RWPE1 (cell line): Measurements from ENCODE around the gene WDFY2.

ENCODE experiments used
- CTCF ChIA-PET: fragments of 350-600 bp; sonication (Branson Sonifier 250); formaldehyde crosslinking; extraction: SDS; loops from one replicate; lab custom pipeline; 2021; lab: Yijun Ruan, JAX
- POLR2A ChIA-PET: fragments of 400-600 bp; formaldehyde crosslinking; extraction: SDS; loops from one replicate; lab custom pipeline; 2020; ENCODE audit warnings: antibody characterized with exemption; ENCODE audit not compliant: low non-redundant PET; lab: Yijun Ruan, JAX
- DNase-seq: peaks from one replicate; pipeline ENCODE4 v3.0.0; 2012; ENCODE audit warnings: low spot score
- H3K27ac ChIP-seq: fragments of 450-650 bp; 2 replicates; pipeline ENCODE4 v1.5.1; 2017
- CTCF ChIP-seq: fragments of 450-650 bp; conservative IDR thresholded peaks from 2 replicates; pipeline ENCODE4 v1.5.1; 2017; ENCODE audit warnings: low read depth, mild to moderate bottlenecking

The WDFY2 gene

GRCh38 chr13:51758691-51759090 lies 174.4 kb downstream of the WDFY2 start:
- ChIA-PET CTCF (interaction anchor here (0.6 kb wide), 2 partner anchors 12 to 307 kb away, joined by 3 read pairs; no protein-coding TSS in a partner anchor), POLR2A (no interaction called here)
- TF ChIP-seq CTCF: no peak
- H3K27ac ChIP-seq: no peak overlapping the region
- no peak for DNase-seq

DNA sequence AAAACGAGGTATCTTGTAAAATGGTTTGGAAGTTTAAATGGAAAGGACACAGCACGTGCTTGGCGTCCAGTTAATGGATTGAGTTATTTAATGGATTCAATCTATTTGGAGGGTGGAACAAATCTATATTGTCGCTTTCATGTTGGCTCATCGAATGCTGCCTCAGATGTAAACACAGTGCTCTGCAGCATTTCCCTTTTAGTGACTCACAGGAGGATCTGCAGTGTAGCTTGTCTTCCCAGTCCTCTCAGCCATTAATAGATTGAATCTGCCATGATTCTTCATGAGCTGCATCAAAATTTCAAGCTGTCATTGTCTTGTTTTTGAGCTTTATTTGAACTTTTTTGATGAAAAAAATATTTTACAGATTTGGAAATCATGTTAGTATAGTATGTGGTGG lies 175.0 kb downstream of the WDFY2 start:
- no peak for DNase-seq
- TF ChIP-seq CTCF: no peak
- ChIA-PET CTCF (interaction anchor here (0.6 kb wide), 1 partner anchor 13 kb away, joined by 3 read pairs; no protein-coding TSS in a partner anchor), POLR2A (no interaction called here)
- no peak overlapping the region for H3K27ac ChIP-seq

DNA sequence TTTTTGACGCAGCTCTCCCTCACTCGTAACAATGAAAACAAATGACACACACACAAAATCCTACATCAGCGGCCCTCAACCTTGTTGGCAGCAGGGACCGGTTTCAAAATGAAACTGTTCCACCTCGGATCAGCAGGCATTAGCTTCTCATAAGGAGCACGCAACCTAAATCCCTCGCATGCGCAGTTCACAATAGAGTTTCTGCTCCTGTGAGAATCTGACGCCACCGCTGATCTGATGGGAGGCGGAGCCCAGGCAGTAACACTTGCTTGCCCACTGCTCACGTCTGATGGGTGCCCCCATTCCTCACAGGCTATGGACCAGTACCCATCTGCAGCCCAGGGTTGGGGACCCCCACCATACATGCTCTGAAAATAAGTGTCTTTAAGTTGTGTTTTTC lies 176.3 kb downstream of the WDFY2 start:
- POLR2A ChIA-PET: no interaction called here
- H3K27ac ChIP-seq: no peak overlapping the region
- TF ChIP-seq CTCF: no peak
- no peak for DNase-seq
- CTCF ChIA-PET: no interaction called here

- CTCF ChIA-PET: no interaction called here
- POLR2A ChIA-PET: no interaction called here
- H3K27ac ChIP-seq: no peak overlapping the region
- no peak for TF ChIP-seq CTCF
- DNase-seq: no peak
Observed at GRCh38 chr13:51761643-51762350, 177.5 kb downstream of the WDFY2 start.

- no peak for DNase-seq
- ChIA-PET CTCF (no interaction called here), POLR2A (no interaction called here)
- H3K27ac ChIP-seq: no peak overlapping the region
- no peak for TF ChIP-seq CTCF
Observed at GRCh38 chr13:51763486-51763885, 179.2 kb downstream of the WDFY2 start.

DNA sequence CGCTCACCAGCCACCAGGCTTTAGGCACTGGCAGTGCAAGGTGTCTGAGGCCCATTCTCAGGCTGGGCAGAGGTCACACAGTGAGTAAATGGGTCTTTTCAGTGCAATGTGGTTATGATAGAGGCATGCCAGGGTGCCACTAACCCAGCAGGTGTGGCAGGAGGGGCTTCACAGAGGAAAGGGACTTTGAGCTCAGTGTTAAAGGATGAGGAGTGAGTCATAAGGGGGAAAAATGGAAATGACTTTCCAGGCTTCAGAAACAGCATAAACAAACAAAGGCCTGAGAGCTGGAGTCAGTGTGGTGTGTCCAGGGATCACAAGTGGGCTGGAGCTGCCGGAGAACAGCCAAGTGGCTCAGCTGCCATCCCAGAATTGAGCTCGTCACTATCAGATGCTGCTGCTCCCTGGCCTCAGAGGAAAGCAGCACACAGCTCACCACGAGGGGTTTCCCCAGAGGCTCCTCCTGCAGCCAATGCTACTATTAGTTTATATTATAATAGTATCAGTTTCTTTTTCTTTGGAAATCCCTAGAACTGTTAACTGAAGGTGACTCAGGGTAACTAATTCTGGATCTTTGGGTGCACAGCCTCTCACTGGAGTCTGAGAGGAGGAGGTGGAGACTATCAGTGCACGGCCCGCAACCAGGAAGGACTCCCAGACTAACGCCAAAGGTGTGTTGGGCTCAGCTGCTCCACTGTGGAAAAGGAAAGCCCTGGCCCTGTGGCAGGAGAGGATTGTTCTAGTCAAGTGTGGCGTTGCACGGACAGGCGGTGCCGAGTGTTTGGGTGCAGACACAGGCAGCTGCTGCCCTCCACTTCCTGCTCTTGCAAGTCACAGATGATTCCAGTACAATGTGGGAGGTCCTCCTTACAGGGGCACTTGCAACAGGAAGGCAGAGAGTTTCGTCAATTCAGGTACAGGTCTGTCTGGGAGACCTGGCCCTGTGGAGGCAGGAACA lies 180.2 kb downstream of the WDFY2 start:
- no peak for DNase-seq
- CTCF ChIA-PET: interaction anchor here (0.5 kb wide), 1 partner anchor 29 kb away, joined by 4 read pairs; no protein-coding TSS in a partner anchor
- no peak for TF ChIP-seq CTCF
- H3K27ac ChIP-seq: peak overlapping the region; percentile 8
- POLR2A ChIA-PET: no interaction called here
